Spleen (tissue), 7 donors: ENCODE results near the gene KLHL6.

Experiments
- CTCF ChIP-seq, 11 experiments: fragments of 200-600 bp in 7 of 11; fragments of 450-650 bp in 4 of 11; sonication (generic) in 4 of 11; IDR thresholded peaks in 8 of 11; conservative IDR thresholded peaks in 3 of 11; 1 replicate in 7 of 11; 2 replicates in 4 of 11; pipeline versions ENCODE4 v1.4.0 to v1.8.0; 2016 to 2021; ENCODE audit warnings: antibody characterized with exemption in 11 of 11, inconsistent platforms in 4 of 11, mild to moderate bottlenecking in 1 of 11
- POLR2AphosphoS5 ChIP-seq, 3 donors: sonication (generic); formaldehyde crosslinking; IDR thresholded peaks; one replicate each; pipeline ENCODE4 v1.5.1; 2017; ENCODE audit warnings: antibody characterized with exemption in 3 of 3
- donor health status: DM: no; HTN: no; CAD: no; lungs with moderate emphysema.
- donor health status: DM: no; HTN: no; CAD: no.
- donor health status: DM: no; HTN: no; CAD: no.

- TF ChIP-seq CTCF (IDR thresholded peaks at IDR 0.05 in 8 of 11, conservative IDR thresholded peaks at IDR 0.05 in 3 of 11), result no peak
- no peak for TF ChIP-seq POLR2AphosphoS5 (IDR thresholded peaks at IDR 0.05)
Measured at GRCh38 chr3:183508821-183509220, 46.7 kb downstream of the KLHL6 start.
